Natural killer cell (primary cell): ENCODE measurements around the gene TENT4B. TPM values are rescaled to one million over a fixed set of nuclear protein-coding genes. Genes with fewer than 3 reads are reported as not detected.

ENCODE experiments used
- ATAC-seq, 3 donors: fragments of 150-1000 bp in 2 of 3; fragments of 200-7000 bp in 1 of 3; cut with Tn5 transposase; 1 replicate in 1 of 3; 2 replicates in 2 of 3; pipeline ENCODE4 v1.10.0; 2021; ENCODE audit warnings: mild to moderate bottlenecking in 2 of 3, moderate library complexity in 2 of 3
- DNase-seq, 2 donors: peaks; one replicate each; pipeline versions ENCODE4 v3.0.0 to v3.0.0-alpha.2; 2013 to 2021; ENCODE audit warnings: mixed read lengths in 1 of 2
- H3K27ac ChIP-seq: one replicate; pipeline ENCODE4 v1.5.1; 2013; ENCODE audit warnings: mild to moderate bottlenecking, low read length
- H3K27me3 ChIP-seq: one replicate; pipeline ENCODE4 v1.6.1; 2013; ENCODE audit warnings: low read length; ENCODE audit not compliant: control insufficient read depth, insufficient read depth
- H3K36me3 ChIP-seq: one replicate; pipeline ENCODE4 v1.6.1; 2013; ENCODE audit warnings: low read length; ENCODE audit not compliant: control insufficient read depth, insufficient read depth
- H3K4me1 ChIP-seq: one replicate; pipeline ENCODE4 v1.6.1; 2013; ENCODE audit warnings: low read length; ENCODE audit not compliant: control insufficient read depth, insufficient read depth
- H3K4me3 ChIP-seq: one replicate; pipeline ENCODE4 v1.5.1; 2013; ENCODE audit warnings: low read length
- H3K9me3 ChIP-seq: one replicate; pipeline ENCODE4 v1.6.1; 2013; ENCODE audit warnings: low read length; ENCODE audit not compliant: control insufficient read depth, insufficient read depth
- H3K27ac Mint-ChIP-seq, 2 donors: one replicate each; pipeline ENCODE4 v1.8.0; 2022; ENCODE audit warnings: mild to moderate bottlenecking in 2 of 2, mixed read lengths in 2 of 2, moderate library complexity in 1 of 2
- H3K27me3 Mint-ChIP-seq, 2 donors: one replicate each; pipeline ENCODE4 v1.8.0; 2022; ENCODE audit warnings: low read depth in 2 of 2, mixed read lengths in 2 of 2
- H3K36me3 Mint-ChIP-seq: one replicate; pipeline ENCODE4 v1.8.0; 2022; ENCODE audit warnings: mixed read lengths
- H3K4me1 Mint-ChIP-seq, 2 donors: one replicate each; pipeline ENCODE4 v1.8.0; 2022; ENCODE audit warnings: mixed read lengths in 2 of 2
- H3K4me3 Mint-ChIP-seq: one replicate; pipeline ENCODE4 v1.8.0; 2022; ENCODE audit warnings: mild to moderate bottlenecking, moderate library complexity, mixed read lengths
- H3K9me3 Mint-ChIP-seq, 2 donors: one replicate each; pipeline ENCODE4 v1.8.0; 2022; ENCODE audit warnings: mixed read lengths in 2 of 2
- WGBS: methylation state at CpG from one replicate; pipeline ENCODE4 v1.1.7; 2013; ENCODE audit warnings: missing lambda C conversion rate; ENCODE audit not compliant: insufficient coverage; 5-methylcytosine and 5-hydroxymethylcytosine counted together
- intact Hi-C: fragments of 100-400 bp; cut with micrococcal nuclease; formaldehyde crosslinking; loops from one replicate; pipeline ENCODE4 v1.14.2; 2022
- total RNA-seq, 4 donors: library from RNA; stranded (reverse); fragments of 120-200 nt in 1 of 4; gene quantifications; one replicate each; pipeline versions ENCODE4 v1.2.3 to v1.2.4, GENCODE V29; 2013 to 2022
- TF ChIP-seq, protein P1 (sequence below): fragments of 200-600 bp; IDR thresholded peaks from one replicate; pipeline ENCODE4 v1.8.0; 2022; ENCODE audit warnings: antibody characterized with exemption

Gene TENT4B
- total RNA-seq, 3 donors from 2014 or later (not counting 1 experiment from before 2014, with no cell fraction given) = 37.5 to 48.7 (median 44.4) TPM

DNA sequence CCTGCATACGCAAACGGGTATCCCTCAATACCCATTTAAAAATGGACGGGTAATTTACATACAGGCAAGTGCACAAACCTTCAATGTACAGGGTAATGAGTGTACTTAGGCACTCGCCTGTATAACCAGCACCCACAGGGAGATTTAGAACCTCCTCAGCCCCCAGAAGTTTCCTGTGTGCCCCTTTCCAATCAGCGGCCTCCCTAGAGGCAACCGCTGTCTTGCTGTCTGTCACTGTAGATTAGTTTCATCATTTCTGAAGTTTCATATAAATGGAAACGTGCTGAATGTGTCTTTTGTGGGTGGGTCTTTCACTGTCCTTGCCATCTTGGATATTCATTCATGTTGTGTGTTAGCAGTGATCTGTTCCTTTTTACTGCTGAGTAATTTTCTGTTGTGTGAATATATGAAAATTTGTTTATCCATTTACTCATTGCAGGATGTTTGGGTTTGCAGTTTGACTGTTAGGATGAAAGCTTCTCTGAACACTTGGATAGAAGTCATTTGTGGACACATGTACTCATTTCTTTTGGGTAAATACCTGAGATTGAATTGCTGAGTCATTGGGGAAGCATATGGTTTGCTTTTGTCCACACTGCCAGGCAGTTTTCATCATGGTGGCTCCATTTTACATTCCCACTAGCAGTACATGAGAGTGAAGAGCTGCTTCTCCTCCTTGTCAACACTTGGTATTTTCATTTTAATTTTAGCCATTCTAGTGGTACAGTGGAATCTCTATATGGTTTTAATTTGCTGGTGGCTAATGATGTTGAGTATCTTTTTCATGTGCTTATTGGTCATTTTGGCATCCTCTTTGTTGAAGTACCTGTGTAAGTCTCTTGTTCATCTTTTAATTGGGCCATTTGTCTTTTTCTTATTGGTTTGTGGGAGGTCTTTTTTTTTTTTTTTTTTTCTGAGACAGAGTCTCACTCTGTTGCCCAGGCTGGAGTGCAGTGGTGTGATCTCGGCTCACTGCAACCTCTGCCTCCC is 111.1 kb downstream of the TENT4B start:
- H3K27ac ChIP-seq = no peak overlapping the region
- H3K4me3 ChIP-seq = no peak overlapping the region
- Mint-ChIP-seq H3K4me1 (peaks cover 87 to 95% of the 10 kb centered on the region in 2 donors), H3K27ac (peak overlapping the region; percentile 88 to 91), H3K36me3 (no peaks in the 10 kb centered on the region), H3K4me3 (peak overlapping the region; percentile 82), H3K27me3 (no peaks in the 10 kb centered on the region), H3K9me3 (no peaks in the 10 kb centered on the region)
- WGBS = 50% methylated on average over 7 of the region's 8 CpGs
- H3K9me3 ChIP-seq = no peaks in the 10 kb centered on the region
- ATAC-seq (no peak), DNase-seq (no peak)
- no peaks in the 10 kb centered on the region for H3K27me3 ChIP-seq
- H3K4me1 ChIP-seq = peaks cover 80% of the 10 kb centered on the region
- TF ChIP-seq, protein P1, sequence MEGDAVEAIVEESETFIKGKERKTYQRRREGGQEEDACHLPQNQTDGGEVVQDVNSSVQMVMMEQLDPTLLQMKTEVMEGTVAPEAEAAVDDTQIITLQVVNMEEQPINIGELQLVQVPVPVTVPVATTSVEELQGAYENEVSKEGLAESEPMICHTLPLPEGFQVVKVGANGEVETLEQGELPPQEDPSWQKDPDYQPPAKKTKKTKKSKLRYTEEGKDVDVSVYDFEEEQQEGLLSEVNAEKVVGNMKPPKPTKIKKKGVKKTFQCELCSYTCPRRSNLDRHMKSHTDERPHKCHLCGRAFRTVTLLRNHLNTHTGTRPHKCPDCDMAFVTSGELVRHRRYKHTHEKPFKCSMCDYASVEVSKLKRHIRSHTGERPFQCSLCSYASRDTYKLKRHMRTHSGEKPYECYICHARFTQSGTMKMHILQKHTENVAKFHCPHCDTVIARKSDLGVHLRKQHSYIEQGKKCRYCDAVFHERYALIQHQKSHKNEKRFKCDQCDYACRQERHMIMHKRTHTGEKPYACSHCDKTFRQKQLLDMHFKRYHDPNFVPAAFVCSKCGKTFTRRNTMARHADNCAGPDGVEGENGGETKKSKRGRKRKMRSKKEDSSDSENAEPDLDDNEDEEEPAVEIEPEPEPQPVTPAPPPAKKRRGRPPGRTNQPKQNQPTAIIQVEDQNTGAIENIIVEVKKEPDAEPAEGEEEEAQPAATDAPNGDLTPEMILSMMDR = no peak
- H3K36me3 ChIP-seq = no peaks in the 10 kb centered on the region
- intact Hi-C loops = no loop called here

DNA sequence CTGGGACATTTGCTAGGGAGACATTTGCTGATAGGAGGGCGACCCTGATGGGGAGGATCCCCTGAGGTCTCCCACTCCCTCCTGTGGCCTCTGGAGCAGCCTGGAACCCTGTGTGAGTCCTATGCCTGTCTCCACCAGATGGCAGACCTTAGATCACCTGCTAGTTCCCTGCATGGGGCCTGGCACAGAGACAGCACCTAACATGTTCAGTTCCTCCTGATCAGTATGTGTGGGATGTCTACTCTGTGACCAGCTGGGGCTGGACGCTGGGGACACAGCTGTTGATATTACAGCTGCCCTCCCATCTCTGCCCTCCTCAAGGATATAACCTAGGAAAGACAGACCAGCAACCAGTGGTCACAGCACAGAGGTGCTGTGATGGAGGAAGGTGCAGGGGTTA is 112.2 kb downstream of the TENT4B start:
- Histone ChIP-seq H3K36me3 (no peaks in the 10 kb centered on the region), H3K27me3 (no peaks in the 10 kb centered on the region), H3K27ac (no peak overlapping the region), H3K4me1 (peaks cover 80% of the 10 kb centered on the region), H3K4me3 (no peak overlapping the region), H3K9me3 (no peaks in the 10 kb centered on the region)
- TF ChIP-seq, protein P1 = no peak
- H3K4me3 Mint-ChIP-seq = peak overlapping the region; percentile 88
- H3K4me1 Mint-ChIP-seq = peaks cover 88 to 95% of the 10 kb centered on the region in 2 donors
- peak in 1 of 2 donors; percentile 79 for DNase-seq
- no peaks in the 10 kb centered on the region for H3K9me3 Mint-ChIP-seq
- WGBS = 38% methylated on average over 2 of the region's 2 CpGs
- H3K27me3 Mint-ChIP-seq = no peaks in the 10 kb centered on the region
- intact Hi-C loops = loop anchor here (5.0 kb wide), 3 partner anchors 48 to 108 kb away; no protein-coding TSS in a partner anchor
- peak overlapping the region; percentile 91 to 99 for H3K27ac Mint-ChIP-seq
- H3K36me3 Mint-ChIP-seq = no peaks in the 10 kb centered on the region
- ATAC-seq = no peak

DNA sequence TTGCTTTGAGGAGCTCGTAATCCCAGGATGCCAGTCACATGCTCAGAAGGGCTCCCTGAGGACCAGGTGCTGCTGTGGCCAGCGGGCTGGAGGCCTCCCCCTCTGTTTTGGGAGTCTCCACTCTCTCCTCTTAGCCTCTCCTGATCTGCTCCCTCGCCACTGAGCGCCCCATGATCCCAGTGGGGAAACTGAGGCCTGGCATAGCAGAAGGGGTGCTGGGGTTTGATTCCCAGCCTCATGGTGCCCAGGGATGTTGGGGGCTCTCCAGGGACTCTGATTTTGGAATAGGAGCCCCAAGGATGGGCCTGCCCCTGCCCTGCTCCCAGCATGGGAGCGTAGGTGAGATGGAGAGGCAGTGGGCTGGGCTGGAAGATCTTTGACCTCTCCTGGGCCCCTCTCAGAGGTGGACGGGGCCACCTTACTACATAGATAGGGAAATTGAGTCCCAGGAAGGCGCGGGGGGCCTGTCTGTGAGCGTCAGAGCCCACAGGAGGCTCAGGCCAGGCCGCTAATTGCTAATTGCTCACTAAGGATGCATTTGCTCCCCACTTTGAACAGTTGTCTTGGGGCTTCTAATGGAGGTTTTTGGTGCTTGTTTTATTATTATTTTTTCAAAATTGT is 112.7 kb downstream of the TENT4B start:
- no peaks in the 10 kb centered on the region for H3K9me3 ChIP-seq
- peak overlapping the region; percentile 91 to 99 for H3K27ac Mint-ChIP-seq
- H3K4me1 ChIP-seq = peaks cover 85% of the 10 kb centered on the region
- peak overlapping the region; percentile 88 for H3K4me3 Mint-ChIP-seq
- DNase-seq (no peak), ATAC-seq (no peak)
- no peaks in the 10 kb centered on the region for H3K27me3 Mint-ChIP-seq
- intact Hi-C loops = loop anchor here (1.0 to 5.0 kb wide), 5 partner anchors 8 to 109 kb away; no protein-coding TSS in a partner anchor
- no peaks in the 10 kb centered on the region for H3K36me3 ChIP-seq
- TF ChIP-seq, protein P1 = no peak
- H3K27me3 ChIP-seq = no peaks in the 10 kb centered on the region
- peaks cover 88 to 95% of the 10 kb centered on the region in 2 donors for H3K4me1 Mint-ChIP-seq
- H3K36me3 Mint-ChIP-seq = no peaks in the 10 kb centered on the region
- H3K9me3 Mint-ChIP-seq = no peaks in the 10 kb centered on the region
- peak overlapping the region; percentile 75 for H3K4me3 ChIP-seq
- 58% methylated on average over 10 of the region's 10 CpGs for WGBS
- peak overlapping the region; percentile 72 for H3K27ac ChIP-seq
